CD4-positive, alpha-beta memory T cell (primary cell): ENCODE results near the gene SLC19A2. TPM values are rescaled to one million over a fixed set of nuclear protein-coding genes. Genes with fewer than 3 reads are reported as not detected.

Experiments
- CTCF ChIA-PET: fragments of 350-600 bp; sonication (Branson Sonifier 250); formaldehyde crosslinking; loops from one replicate; lab custom pipeline; 2021; ENCODE audit warnings: inconsistent platforms; ENCODE audit not compliant: partially characterized antibody; lab: Charles Lee
- POLR2A ChIA-PET: fragments of 350-600 bp; sonication (Branson Sonifier 250); formaldehyde crosslinking; loops from one replicate; lab custom pipeline; 2021; ENCODE audit not compliant: partially characterized antibody; lab: Charles Lee
- DNase-seq, 5 donors: peaks; one replicate each; pipeline versions ENCODE4 v3.0.0 to v3.0.0-alpha.2; 2020 to 2022; ENCODE audit warnings: mixed read lengths in 1 of 5
- H3K27ac ChIP-seq: one replicate; pipeline ENCODE4 v1.7.0; 2013; ENCODE audit warnings: low read depth, low read length
- H3K27me3 ChIP-seq: 2 replicates; pipeline ENCODE4 v1.7.0; 2013; ENCODE audit warnings: mild to moderate bottlenecking, low read length, moderate library complexity; ENCODE audit not compliant: insufficient read depth
- H3K36me3 ChIP-seq: 2 replicates; pipeline ENCODE4 v1.7.0; 2013; ENCODE audit warnings: mild to moderate bottlenecking, low read length, moderate library complexity; ENCODE audit not compliant: insufficient read depth
- H3K4me1 ChIP-seq: 2 replicates; pipeline ENCODE4 v1.7.0; 2013; ENCODE audit warnings: mild to moderate bottlenecking, low read length, moderate library complexity; ENCODE audit not compliant: insufficient read depth
- H3K4me3 ChIP-seq, 2 donors: one replicate each; pipeline ENCODE4 v1.7.0; 2013; ENCODE audit warnings: low read length in 2 of 2, mild to moderate bottlenecking in 1 of 2
- H3K9me3 ChIP-seq, 2 donors: one replicate each; pipeline ENCODE4 v1.7.0; 2013; ENCODE audit warnings: low read length in 2 of 2, control low read depth in 1 of 2; ENCODE audit not compliant: control insufficient read depth in 1 of 2
- H3K27ac Mint-ChIP-seq, 7 donors: one replicate each; pipeline ENCODE4 v1.8.0; 2020 to 2021; ENCODE audit warnings: mixed read lengths in 7 of 7, mild to moderate bottlenecking in 6 of 7, inconsistent platforms in 3 of 7, moderate library complexity in 3 of 7
- H3K27me3 Mint-ChIP-seq, 2 donors: one replicate each; pipeline ENCODE4 v1.8.0; 2020 to 2021; ENCODE audit warnings: mixed read lengths in 2 of 2
- H3K36me3 Mint-ChIP-seq, 2 donors: one replicate each; pipeline ENCODE4 v1.8.0; 2020 to 2021; ENCODE audit warnings: mixed read lengths in 2 of 2, inconsistent platforms in 1 of 2, mild to moderate bottlenecking in 1 of 2
- H3K4me1 Mint-ChIP-seq, 4 donors: one replicate each; pipeline ENCODE4 v1.8.0; 2020 to 2021; ENCODE audit warnings: mixed read lengths in 4 of 4, mild to moderate bottlenecking in 1 of 4
- H3K4me3 Mint-ChIP-seq, 8 donors: one replicate each; pipeline ENCODE4 v1.8.0; 2020 to 2021; ENCODE audit warnings: mixed read lengths in 8 of 8, mild to moderate bottlenecking in 7 of 8, moderate library complexity in 6 of 8, inconsistent platforms in 3 of 8
- H3K9me3 Mint-ChIP-seq, 8 donors: one replicate each; pipeline ENCODE4 v1.8.0; 2020 to 2021; ENCODE audit warnings: mixed read lengths in 8 of 8, mild to moderate bottlenecking in 5 of 8, inconsistent platforms in 3 of 8, moderate library complexity in 1 of 8
- intact Hi-C: fragments of 100-400 bp; cut with micrococcal nuclease; formaldehyde crosslinking; loops from one replicate; pipeline ENCODE4 v1.15.1; 2023
- polyA plus RNA-seq, 2 donors: library from polyadenylated mRNA; unstranded; fragments of 300-500 nt; fragmentation: Illumina TruSeq; gene quantifications; one replicate each; pipeline ENCODE4 v1.2.3, GENCODE V29; 2021
- total RNA-seq, 2 experiments: library from RNA; stranded (reverse); gene quantifications; one replicate each; pipeline ENCODE4 v1.2.3, GENCODE V29; 2021

SLC19A2 gene
- total and polyA plus RNA-seq, 4 experiments from 2014 or later: 0.41 to 4.5 (median 2.6) TPM

GRCh38 chr1:169515641-169516040 is 29.9 kb upstream of the SLC19A2 start:
- intact Hi-C loops: no loop called here
- no peak overlapping the region for H3K4me3 ChIP-seq
- no peak overlapping the region for H3K4me3 Mint-ChIP-seq
- H3K27ac Mint-ChIP-seq: no peak overlapping the region
- CTCF ChIA-PET: no interaction called here
- H3K4me1 Mint-ChIP-seq: no peaks in the 10 kb centered on the region
- DNase-seq: no peak
- no peaks in the 10 kb centered on the region for H3K27me3 ChIP-seq
- H3K9me3 ChIP-seq: no peaks in the 10 kb centered on the region
- H3K9me3 Mint-ChIP-seq: no peaks in the 10 kb centered on the region
- no peaks in the 10 kb centered on the region for H3K4me1 ChIP-seq
- no peaks in the 10 kb centered on the region for H3K36me3 ChIP-seq
- POLR2A ChIA-PET: no interaction called here
- H3K27ac ChIP-seq: no peak overlapping the region
- H3K27me3 Mint-ChIP-seq: no peaks in the 10 kb centered on the region
- H3K36me3 Mint-ChIP-seq: peaks cover 0 to 4% of the 10 kb centered on the region in 2 donors

GRCh38 chr1:169514566-169515270 is 29.0 kb upstream of the SLC19A2 start:
- CTCF ChIA-PET: no interaction called here
- intact Hi-C loops: no loop called here
- peak overlapping the region in 1 of 7 donors; percentile 20 for H3K27ac Mint-ChIP-seq

DNA sequence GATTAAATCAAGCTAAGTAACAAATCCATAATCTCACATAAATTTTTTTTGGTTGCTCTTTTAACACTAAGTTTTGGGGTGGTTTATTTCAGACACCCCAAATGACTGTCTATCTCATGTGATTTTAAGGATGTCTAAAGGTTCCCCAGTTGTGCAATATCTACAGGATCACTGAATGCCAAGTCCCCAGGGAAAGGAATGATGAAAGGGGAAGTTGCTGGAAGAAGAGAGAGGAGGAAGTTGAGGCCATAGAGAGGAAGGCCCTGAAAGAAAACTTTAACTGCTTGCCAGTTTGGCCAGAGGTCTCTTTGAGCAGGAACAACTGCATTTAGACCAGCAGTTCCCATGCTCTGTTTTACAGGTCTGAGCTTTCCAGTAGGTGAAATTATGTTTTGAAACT is 27.5 kb upstream of the SLC19A2 start:
- Mint-ChIP-seq H3K4me3 (peak overlapping the region in 1 of 8 donors; percentile 36), H3K27ac (no peak overlapping the region), H3K9me3 (no peaks in the 10 kb centered on the region), H3K4me1 (peaks cover 6 to 14% (median 10%) of the 10 kb centered on the region in 4 donors), H3K36me3 (peaks cover 0 to 2% of the 10 kb centered on the region in 2 donors), H3K27me3 (no peaks in the 10 kb centered on the region)
- H3K4me1 ChIP-seq: peaks cover 9% of the 10 kb centered on the region
- DNase-seq: no peak
- H3K27ac ChIP-seq: no peak overlapping the region
- intact Hi-C loops: no loop called here
- no peak overlapping the region for H3K4me3 ChIP-seq
- no peaks in the 10 kb centered on the region for H3K27me3 ChIP-seq
- CTCF ChIA-PET: interaction anchor here (1.1 kb wide), 1 partner anchor 34 kb away, joined by 3 read pairs; no protein-coding TSS in a partner anchor
- no peaks in the 10 kb centered on the region for H3K36me3 ChIP-seq
- H3K9me3 ChIP-seq: no peaks in the 10 kb centered on the region
- POLR2A ChIA-PET: no interaction called here

More at GRCh38 chr1:169514566-169515270, 29.0 kb upstream of the SLC19A2 start:
- H3K4me1 Mint-ChIP-seq: peaks cover 0 to 4% (median 0%) of the 10 kb centered on the region in 4 donors
- peaks cover 0 to 4% of the 10 kb centered on the region in 2 donors for H3K36me3 Mint-ChIP-seq
- no peaks in the 10 kb centered on the region for H3K9me3 ChIP-seq
- DNase-seq: no peak
- H3K27me3 Mint-ChIP-seq: no peaks in the 10 kb centered on the region
- H3K9me3 Mint-ChIP-seq: no peaks in the 10 kb centered on the region
- no peaks in the 10 kb centered on the region for H3K27me3 ChIP-seq
- no peaks in the 10 kb centered on the region for H3K4me1 ChIP-seq
- POLR2A ChIA-PET: no interaction called here
- H3K4me3 ChIP-seq: no peak overlapping the region
- H3K27ac ChIP-seq: no peak overlapping the region
- no peaks in the 10 kb centered on the region for H3K36me3 ChIP-seq
- no peak overlapping the region for H3K4me3 Mint-ChIP-seq

- H3K27me3 Mint-ChIP-seq: no peaks in the 10 kb centered on the region
- peaks cover 10% of the 10 kb centered on the region for H3K4me1 ChIP-seq
- H3K27me3 ChIP-seq: no peaks in the 10 kb centered on the region
- H3K36me3 ChIP-seq: no peaks in the 10 kb centered on the region
- H3K27ac Mint-ChIP-seq: no peak overlapping the region
- H3K9me3 Mint-ChIP-seq: no peaks in the 10 kb centered on the region
- H3K4me3 ChIP-seq: no peak overlapping the region
- H3K27ac ChIP-seq: no peak overlapping the region
- H3K9me3 ChIP-seq: no peaks in the 10 kb centered on the region
- POLR2A ChIA-PET: no interaction called here
- DNase-seq: no peak
- peaks cover 11 to 20% (median 18%) of the 10 kb centered on the region in 4 donors for H3K4me1 Mint-ChIP-seq
- H3K36me3 Mint-ChIP-seq: no peaks in the 10 kb centered on the region
- H3K4me3 Mint-ChIP-seq: no peak overlapping the region
- CTCF ChIA-PET: no interaction called here
- intact Hi-C loops: no loop called here
Measured at GRCh38 chr1:169511316-169512005, 25.7 kb upstream of the SLC19A2 start.

- POLR2A ChIA-PET: no interaction called here
- no peaks in the 10 kb centered on the region for H3K9me3 Mint-ChIP-seq
- no peak for DNase-seq
- peaks cover 12 to 24% (median 22%) of the 10 kb centered on the region in 4 donors for H3K4me1 Mint-ChIP-seq
- peaks cover 10% of the 10 kb centered on the region for H3K4me1 ChIP-seq
- no peak overlapping the region for H3K4me3 Mint-ChIP-seq
- H3K36me3 ChIP-seq: no peaks in the 10 kb centered on the region
- no peak overlapping the region for H3K27ac Mint-ChIP-seq
- no peak overlapping the region for H3K4me3 ChIP-seq
- H3K27me3 ChIP-seq: no peaks in the 10 kb centered on the region
- H3K9me3 ChIP-seq: no peaks in the 10 kb centered on the region
- intact Hi-C loops: no loop called here
- no peaks in the 10 kb centered on the region for H3K36me3 Mint-ChIP-seq
- H3K27ac ChIP-seq: no peak overlapping the region
- CTCF ChIA-PET: no interaction called here
- no peaks in the 10 kb centered on the region for H3K27me3 Mint-ChIP-seq
Measured at GRCh38 chr1:169510060-169510459, 24.3 kb upstream of the SLC19A2 start.

GRCh38 chr1:169509354-169509753 is 23.6 kb upstream of the SLC19A2 start:
- H3K4me3 ChIP-seq: no peak overlapping the region
- DNase-seq: no peak
- H3K27me3 ChIP-seq: no peaks in the 10 kb centered on the region
- POLR2A ChIA-PET: no interaction called here
- Mint-ChIP-seq H3K4me3 (no peak overlapping the region), H3K4me1 (peaks cover 12 to 24% (median 22%) of the 10 kb centered on the region in 4 donors), H3K27ac (no peak overlapping the region), H3K36me3 (no peaks in the 10 kb centered on the region), H3K9me3 (no peaks in the 10 kb centered on the region), H3K27me3 (no peaks in the 10 kb centered on the region)
- no peak overlapping the region for H3K27ac ChIP-seq
- CTCF ChIA-PET: no interaction called here
- peaks cover 10% of the 10 kb centered on the region for H3K4me1 ChIP-seq
- H3K9me3 ChIP-seq: no peaks in the 10 kb centered on the region
- H3K36me3 ChIP-seq: no peaks in the 10 kb centered on the region
- intact Hi-C loops: no loop called here

GRCh38 chr1:169508432-169509338 is 22.9 kb upstream of the SLC19A2 start:
- Mint-ChIP-seq H3K4me1 (peaks cover 12 to 24% (median 22%) of the 10 kb centered on the region in 4 donors), H3K27ac (peak overlapping the region in 6 of 7 donors; percentile 6 to 77 (median 44)), H3K9me3 (no peaks in the 10 kb centered on the region), H3K36me3 (no peaks in the 10 kb centered on the region), H3K27me3 (no peaks in the 10 kb centered on the region), H3K4me3 (peak overlapping the region; percentile 34 to 77 (median 49))
- ChIA-PET CTCF (no interaction called here), POLR2A (interaction anchor here (0.9 to 1.0 kb wide), 2 partner anchors 23 to 285 kb away, joined by 3 read pairs; partner anchors contain the start of gene SLC19A2)
- peaks cover 10% of the 10 kb centered on the region for H3K4me1 ChIP-seq
- H3K27ac ChIP-seq: no peak overlapping the region
- H3K27me3 ChIP-seq: no peaks in the 10 kb centered on the region
- H3K4me3 ChIP-seq: no peak overlapping the region
- no peaks in the 10 kb centered on the region for H3K9me3 ChIP-seq
- intact Hi-C loops: no loop called here
- DNase-seq: no peak
- no peaks in the 10 kb centered on the region for H3K36me3 ChIP-seq
